GM21381 (cell line): Measurements from ENCODE around the gene TPMT.
"Not testable (repeated sequence)": the region's sequence is repeated elsewhere in the genome, so short reads cannot be mapped to it uniquely, and the experiment has no call there.

ENCODE experiments used
- ATAC-seq: cut with Tn5 transposase; IDR thresholded peaks from one replicate; pipeline ENCODE4 v1.9.1; 2021; ENCODE audit warnings: mild to moderate bottlenecking, moderate library complexity; ENCODE audit not compliant: unreplicated experiment

Gene TPMT

DNA sequence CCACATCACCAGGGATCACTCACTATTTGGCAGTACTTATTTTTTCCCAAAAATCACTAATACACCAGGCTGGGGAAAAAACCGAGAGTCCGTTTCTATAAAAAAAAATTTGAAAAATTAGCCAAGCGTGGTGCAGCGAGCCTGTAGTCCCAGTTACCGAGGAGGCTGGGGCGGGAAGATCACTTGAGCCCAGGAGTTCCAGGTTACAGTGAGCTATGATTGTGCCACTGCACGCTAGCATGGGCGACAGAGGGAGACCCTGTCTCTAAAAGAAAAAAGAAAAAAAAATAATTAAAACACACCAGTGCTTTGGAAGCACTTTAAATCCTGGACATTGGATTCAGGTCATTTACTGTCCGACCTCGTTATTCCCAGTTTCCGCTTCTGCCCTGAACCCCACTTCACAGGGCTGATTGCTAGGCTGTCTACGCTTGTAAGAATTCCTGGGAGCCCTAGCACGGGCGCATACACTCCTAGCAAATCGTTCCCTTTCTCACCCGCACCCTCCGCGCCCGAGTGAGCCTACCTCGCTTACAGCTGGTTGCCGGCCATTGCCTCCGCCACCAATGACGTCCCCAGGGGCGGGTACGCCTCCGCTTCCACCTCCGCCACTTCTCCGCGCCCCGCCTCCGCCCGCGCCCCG lies at the start of gene TPMT:
Gene TPMT (minus strand): TSS at position 571 of the 643 bp plus-strand sequence. CDS start 5,950 bp downstream, outside the sequence.
- peak; percentile 49 for ATAC-seq

- ATAC-seq = no peak
These were observed 48.9 kb upstream of the TPMT start for GRCh38 chr6:18203786-18204185.

DNA sequence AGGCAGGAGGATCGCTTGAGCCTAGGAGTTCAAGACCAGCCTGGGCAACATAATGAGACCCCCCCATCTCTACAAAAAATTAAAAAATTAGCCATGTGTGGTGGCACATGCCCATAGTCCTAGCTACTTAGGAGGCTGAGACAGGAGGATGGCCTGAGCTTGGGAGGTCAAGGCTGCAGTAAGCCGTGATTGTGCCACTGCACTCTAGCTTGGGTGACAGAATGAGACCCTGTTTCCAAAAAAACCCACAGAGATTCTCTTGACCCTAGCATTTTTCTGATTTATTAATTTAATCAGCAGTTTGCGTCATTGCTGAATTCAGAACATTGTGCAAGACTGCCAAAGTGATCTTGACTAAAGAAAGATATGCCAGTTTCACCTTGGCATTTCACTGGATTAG lies 37.1 kb upstream of the TPMT start:
- ATAC-seq = no peak

DNA sequence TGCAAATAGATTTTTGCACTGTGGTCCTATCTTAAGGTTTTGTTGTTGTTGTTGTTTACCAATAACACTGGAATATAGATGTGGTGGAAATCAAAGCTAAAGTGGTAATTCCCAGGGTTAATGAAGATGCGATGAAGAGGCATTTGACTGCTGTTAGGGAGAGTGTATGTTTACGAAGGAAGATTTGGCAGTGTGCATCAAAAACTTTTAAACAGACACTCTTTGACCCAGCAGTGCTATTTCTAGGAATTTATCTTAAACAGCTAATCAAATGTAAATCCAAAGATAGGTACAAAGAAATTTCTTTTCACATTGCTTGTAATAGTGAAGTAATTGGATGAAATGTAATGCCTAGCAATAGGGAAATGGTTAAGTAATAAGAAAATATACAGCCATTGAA lies 34.3 kb upstream of the TPMT start:
- ATAC-seq = no peak

DNA sequence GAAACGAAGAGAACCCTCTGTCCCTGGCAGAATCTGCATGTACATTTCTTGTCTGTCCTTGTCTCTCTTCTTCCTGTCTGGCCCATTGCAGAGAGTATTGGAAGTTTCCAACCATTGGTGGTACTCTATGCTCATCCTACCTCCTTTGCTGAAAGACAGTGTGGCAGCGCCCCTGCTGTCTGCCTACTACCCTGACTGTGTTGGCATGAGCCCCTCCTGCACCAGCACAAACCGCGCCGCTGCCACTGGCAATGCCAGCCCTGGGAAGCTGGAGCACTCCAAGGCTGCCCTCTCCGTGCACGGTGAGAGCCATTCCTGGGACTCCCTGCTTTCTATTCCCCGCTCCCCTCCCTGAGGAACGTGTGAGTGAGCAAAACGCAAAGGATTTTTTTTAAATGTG lies 32.8 kb upstream of the TPMT start:
- ATAC-seq = no peak

- no peak for ATAC-seq
These were observed 31.8 kb upstream of the TPMT start for GRCh38 chr6:18186540-18187250.

GRCh38 chr6:18186033-18186432 lies 31.2 kb upstream of the TPMT start:
- no peak for ATAC-seq

DNA sequence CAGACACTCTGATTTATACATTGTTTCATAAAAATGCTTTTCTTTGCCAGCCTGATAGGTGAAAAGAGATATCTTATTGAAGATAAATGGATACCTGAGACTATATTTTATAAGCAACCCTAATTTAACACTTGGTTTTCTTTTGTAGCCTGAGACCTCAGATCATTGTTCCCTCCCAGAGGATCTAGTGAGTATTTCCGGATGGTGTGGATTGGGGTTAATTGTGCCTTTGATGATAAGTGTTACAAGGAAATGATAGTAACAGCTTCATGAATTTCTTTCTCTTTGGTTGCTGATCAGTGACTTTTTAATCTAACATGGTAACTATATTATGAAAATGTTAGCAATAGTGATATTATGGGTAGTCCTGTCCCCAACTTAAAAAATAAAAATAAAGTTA lies 30.7 kb upstream of the TPMT start:
- no peak for ATAC-seq

DNA sequence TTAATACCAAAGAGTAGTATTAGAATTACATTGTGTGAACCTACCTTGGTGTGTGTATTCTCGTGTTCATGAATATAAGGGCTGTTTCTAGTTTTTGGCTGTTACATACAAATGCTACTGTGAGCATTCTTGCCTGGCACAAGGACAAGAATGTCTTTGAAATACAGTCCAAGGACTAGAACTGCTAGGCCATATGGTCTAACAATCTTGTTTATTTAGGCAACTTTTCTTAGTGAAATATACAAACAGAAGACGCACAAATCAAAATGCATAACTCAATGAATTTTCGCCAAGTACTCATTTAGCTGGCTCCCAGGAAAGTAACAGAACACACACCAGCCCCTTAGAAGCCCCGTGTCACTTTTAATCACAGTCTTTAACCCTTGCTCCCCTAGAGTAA lies 28.9 kb upstream of the TPMT start:
- ATAC-seq = no peak

GRCh38 chr6:18182568-18182967 lies 27.7 kb upstream of the TPMT start:
- ATAC-seq = no peak

DNA sequence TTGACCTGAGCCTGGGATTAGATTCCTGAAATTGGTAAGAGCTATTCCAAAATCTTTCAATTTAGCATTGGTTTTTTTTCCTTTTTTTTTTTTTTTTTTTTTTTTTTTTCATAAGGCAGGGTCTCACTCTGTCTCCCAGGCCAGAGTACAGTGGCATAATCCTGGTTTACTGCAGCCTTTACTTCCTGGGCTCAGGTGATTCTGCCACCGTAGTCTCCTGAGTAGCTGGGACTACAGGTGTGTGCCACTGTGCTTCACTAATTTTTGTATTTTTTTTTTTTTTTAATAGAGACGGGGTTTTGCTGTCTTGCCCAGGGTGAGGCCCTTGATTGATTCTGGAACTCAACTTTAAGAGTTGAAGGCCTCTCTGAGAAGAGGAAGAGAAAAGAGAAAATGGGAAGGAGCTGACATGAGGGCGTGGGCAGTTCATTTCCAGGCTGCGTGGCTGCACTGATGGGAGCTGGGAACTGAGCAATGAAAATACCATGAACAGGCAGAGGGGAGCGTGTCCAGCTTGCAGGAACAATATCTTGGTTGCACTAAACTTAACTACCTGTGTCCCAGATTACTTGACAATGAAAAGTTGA lies 25.0 kb upstream of the TPMT start:
- no peak for ATAC-seq

DNA sequence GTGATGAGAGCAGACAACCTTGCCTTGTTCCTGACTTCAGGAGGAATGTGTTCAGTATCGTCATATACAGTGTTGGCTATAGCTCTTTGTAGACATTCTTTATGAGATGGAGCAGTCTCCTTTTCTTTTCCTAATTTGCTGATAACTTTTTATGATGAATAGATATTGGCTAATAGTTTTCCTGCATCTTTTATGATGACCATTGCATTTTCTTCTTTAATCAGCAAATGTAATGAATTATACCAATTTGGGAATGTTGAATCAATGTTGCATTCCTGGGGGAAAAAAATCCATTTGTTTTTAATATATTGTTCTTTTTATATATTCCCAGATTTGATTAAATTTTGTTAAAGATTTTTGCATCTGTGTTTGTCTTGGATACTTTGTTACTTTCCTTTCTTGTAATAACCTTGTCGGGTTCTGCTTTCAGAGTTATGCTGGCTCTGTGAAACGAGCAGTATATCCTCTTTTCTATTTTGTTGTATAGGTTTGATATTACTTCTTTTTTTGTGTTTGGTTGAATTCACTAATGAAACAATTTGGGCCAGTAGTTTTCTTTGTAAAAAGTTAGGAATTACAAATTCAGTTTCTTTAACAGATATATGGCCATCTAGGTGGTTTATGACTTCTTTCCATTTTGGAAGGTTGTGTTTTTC lies 24.2 kb upstream of the TPMT start:
- ATAC-seq = no peak

GRCh38 chr6:18177286-18177965 lies 22.5 kb upstream of the TPMT start:
- ATAC-seq = no peak

DNA sequence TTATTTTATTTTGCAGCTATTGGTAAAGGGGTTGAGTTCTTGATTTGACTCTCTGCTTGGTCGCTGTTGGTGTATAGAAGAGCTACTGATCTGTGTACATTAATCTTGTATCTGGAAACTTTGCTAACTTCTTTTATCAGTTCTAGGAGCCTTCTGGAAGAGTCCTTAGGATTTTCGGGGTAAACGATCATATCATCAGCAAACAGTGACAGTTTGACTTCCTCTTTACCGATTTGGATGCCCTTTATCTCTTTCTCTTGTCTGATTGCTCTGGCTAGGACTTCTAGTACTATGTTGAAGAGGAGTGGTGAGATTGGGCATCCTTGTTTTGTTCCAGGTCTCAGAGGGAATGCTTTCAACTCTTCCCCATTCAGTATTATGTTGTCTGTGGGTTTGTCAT lies 21.3 kb upstream of the TPMT start:
- not testable (repeated sequence) for ATAC-seq

GRCh38 chr6:18171871-18172270 lies 17.0 kb upstream of the TPMT start:
- no peak for ATAC-seq

DNA sequence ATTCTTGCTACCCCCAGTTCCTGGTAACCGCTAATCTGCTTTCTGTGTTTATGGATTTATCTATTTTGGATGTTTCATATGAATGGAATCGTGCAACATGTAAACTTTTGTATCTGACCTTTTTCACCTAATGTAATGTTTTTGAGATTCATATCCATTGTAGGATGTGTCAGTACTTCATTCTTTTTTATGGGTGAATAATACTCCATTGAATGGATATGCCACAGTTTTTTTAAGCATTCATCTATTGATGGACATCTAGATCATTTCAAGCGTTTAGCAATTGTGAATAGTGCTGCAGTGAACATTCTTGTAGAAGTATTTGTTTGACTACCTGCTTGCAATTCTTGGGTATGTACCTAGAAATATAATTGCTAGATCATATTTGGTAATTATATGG lies 13.4 kb upstream of the TPMT start:
- no peak for ATAC-seq

GRCh38 chr6:18166312-18167036 lies 11.6 kb upstream of the TPMT start:
- ATAC-seq = no peak

- no peak for ATAC-seq
These were observed 10.9 kb upstream of the TPMT start for GRCh38 chr6:18165751-18166150.

- no peak for ATAC-seq
These were observed 7.5 kb upstream of the TPMT start for GRCh38 chr6:18162401-18162800.

DNA sequence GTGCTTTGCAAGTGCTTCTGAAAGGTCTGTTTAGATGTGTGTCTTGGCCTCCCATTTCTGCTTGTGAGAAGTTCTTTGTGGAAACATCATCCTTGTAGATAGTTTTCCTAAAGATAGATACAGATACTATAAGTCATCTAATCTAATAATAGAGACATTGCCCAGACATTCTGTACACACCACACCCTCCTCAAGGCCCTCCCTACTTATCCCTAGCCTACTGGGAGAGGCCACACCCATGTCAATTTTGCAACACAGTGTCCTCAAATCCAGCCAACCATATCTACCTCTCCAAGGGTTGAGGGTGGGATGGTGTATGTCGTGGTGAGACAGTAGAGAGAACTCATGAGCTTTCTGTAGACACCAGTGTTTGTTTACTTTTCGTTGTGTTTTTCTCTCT lies 6.6 kb upstream of the TPMT start:
- ATAC-seq = no peak

DNA sequence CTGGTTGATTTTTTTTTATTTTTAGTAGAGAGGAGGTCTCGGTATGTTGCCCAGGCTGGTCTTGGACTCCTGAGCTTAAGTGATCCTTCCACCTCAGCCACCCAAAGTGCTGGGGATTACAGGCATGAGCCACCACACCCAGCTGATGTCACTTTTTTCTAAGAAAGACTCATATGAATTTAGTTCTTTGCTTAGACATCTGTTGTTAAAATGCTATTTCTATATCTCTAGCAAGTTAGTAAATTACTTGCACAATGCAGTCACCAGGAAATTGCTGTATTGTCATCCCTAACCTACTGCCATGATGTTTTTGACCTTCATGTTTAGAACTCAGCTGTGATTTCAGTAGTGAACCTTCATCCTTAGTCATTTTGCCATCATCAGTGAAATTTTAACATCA lies 6.0 kb upstream of the TPMT start:
- ATAC-seq = no peak
